Nucleus accumbens (tissue), 56 donors: ENCODE data around the gene CREB3L1.

Experiments
- DNase-seq, 56 donors: peaks; one replicate each; lab custom pipeline; 2025; lab: John Stamatoyannopoulos, UW

The CREB3L1 gene

GRCh38 chr11:46271875-46272815 lies 5.3 kb upstream of the CREB3L1 start:
- no peak for DNase-seq

DNA sequence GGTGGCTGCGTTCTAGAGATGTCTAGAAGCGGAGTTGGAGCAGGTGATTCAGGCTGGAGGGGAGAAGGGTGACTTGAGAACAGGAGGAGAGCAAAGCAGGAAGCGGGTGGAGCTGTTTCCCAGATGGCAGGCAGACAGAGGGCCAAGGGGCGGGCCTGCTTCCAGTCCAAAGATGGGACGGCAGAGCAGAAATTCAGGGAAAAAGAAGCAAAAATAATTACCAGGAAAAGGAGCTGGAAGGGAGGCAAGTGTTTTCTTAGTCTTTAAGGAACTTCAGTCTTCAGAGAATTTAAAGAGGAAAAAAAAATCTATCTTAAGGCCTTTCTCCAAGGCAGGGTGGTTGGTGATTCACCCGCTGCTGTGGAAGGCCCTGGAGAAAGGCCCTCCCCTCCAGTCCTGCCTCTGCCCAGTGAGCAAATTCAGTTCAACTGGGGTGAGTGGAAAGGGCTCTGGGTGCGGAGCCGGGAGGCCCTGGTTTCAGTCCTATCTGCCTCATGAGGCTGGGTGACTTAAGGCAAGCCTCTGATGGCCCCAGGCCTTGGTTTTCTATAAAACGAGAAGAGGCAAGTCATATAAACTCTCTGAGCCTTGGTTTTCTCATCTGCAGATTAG lies 4.5 kb upstream of the CREB3L1 start:
- no peak for DNase-seq

DNA sequence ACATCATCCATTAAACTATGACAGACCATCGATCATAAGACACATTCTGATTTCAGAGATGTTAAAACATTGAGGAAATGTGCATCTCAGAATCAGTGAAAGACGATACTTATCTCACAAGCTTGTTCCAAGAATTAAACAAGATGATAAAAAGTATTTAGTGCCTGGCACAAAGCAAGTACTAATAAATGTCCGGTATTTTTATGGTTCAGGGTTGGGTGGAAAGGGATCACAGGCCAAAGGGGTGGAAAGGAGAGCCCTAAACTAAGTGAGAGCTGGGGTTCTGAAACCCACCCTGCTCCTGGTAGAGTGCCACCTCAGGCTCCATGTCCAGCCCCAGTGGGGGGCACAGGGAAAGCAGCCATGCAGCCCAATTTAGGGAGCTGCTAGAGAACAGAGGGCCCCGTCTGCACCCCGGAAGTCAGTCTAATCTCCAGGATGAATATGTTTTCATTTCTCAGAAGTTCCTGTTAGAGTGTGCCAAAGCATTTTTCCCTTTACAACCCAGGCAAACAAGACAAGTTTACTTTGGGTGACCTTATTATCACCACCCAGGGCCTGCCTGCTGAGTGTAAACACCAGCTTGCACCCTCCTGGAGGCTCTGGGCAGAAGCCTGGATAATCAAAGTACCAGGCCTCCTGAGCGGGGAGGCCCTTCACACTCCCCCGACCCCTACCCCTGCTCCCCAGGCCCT lies 3.8 kb upstream of the CREB3L1 start:
- DNase-seq: no peak

DNA sequence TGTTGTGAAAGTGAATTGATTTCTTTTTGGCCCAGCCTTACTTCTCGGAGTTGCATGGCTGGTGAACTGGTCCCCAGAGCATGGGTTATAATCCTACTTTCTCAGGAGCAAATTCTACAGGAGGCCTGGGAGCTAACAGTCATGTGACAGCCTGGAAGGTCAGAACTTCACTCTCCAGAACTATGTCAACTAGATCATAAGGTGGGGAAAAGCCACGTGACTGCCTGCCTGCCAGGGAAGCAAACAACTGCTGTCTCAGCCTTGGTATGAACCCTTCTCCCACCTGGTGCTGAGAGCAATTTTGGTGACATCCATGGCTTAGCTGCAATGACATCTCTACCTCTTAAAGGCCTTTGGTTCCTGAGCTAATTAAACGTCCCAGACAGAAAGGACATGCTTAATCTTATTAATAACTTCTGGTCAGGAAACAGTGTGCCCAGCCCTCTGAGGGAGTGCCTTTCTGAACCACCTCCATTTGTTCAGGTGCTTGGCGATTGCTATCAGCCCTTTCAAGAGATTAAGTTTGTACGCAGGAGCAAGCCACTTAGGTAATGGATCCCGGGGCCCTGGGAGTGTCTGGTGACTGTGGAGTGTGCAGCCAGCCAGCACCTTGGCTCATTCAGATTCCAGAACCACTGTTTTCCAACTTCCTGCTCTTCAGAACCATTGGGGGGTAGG lies 1.4 kb upstream of the CREB3L1 start:
- no peak for DNase-seq

DNA sequence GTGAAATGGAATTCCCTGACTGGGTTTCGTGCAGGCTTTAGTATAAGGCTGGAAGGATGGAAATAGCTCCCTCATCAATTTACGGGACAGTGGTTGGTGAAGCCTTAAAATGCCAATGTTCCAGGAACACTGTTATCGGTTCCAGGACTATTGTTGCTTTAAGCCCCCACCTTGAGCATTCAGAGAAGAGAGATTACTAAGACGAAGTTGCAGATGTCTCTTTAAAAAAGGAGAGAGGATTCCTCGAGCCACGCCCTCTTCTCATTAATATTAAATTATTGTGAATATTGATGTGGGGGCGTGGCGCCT lies 195 bp upstream of the CREB3L1 start:
- DNase-seq: no peak

- peak in 6 of 56 donors; percentile 12 to 27 (median 20) for DNase-seq
Measured at GRCh38 chr11:46278387-46279125, 1.1 kb downstream of the CREB3L1 start.

- DNase-seq: peak in 38 of 56 donors; percentile 9 to 69 (median 22)
Measured at GRCh38 chr11:46279126-46280099, 2.0 kb downstream of the CREB3L1 start.

- DNase-seq: no peak
Measured at GRCh38 chr11:46280706-46281105, 3.2 kb downstream of the CREB3L1 start.

GRCh38 chr11:46281371-46281831 lies 3.9 kb downstream of the CREB3L1 start:
- DNase-seq: no peak

- DNase-seq: no peak
Measured at GRCh38 chr11:46285173-46285572, 7.7 kb downstream of the CREB3L1 start.

GRCh38 chr11:46285594-46286033 lies 8.2 kb downstream of the CREB3L1 start:
- no peak for DNase-seq

GRCh38 chr11:46286789-46287188 lies 9.3 kb downstream of the CREB3L1 start:
- DNase-seq: no peak

GRCh38 chr11:46288451-46288850 lies 11.0 kb downstream of the CREB3L1 start:
- no peak for DNase-seq

GRCh38 chr11:46290011-46290410 lies 12.5 kb downstream of the CREB3L1 start:
- no peak for DNase-seq

GRCh38 chr11:46290598-46291309 lies 13.3 kb downstream of the CREB3L1 start:
- DNase-seq: peak in 1 of 56 donors; percentile 9

DNA sequence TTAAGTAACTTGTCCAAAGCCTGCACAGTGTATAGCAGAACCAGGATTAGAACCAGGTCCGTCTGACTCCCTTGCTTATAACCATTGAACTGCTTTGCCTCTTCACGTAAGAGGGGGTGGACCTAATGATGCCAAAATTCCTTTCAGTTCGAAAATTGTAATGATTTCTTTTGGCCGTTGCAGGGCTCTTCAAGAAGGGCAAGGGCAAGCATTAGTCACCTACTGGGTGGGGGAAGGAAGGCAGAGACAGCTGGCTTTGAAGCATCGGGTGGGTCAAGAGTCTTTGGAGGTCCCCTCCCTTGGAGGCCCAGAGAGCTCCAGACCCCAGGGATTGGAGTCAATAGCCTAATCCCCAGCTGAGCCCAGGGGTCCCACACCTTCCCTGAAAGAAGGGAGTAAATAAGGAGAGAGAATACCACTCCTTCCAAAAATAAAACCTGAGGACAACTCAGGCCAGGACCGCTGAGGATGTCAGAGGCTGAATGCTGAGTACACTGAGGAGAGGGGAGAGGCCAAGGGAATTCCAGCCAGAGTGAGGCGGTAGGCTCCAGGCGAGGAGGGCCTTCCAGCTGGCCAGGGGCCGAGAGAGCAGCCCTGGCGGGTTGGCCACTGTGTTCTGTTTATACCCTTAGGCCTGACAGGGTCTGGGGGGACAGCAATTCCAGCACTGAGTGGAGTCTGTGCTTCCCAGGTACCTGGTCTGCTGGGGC lies 14.1 kb downstream of the CREB3L1 start:
- peak in 2 of 56 donors; percentile 11 to 15 for DNase-seq

- DNase-seq: no peak
Measured at GRCh38 chr11:46293066-46293465, 15.6 kb downstream of the CREB3L1 start.
